H9 (cell line): Measurements from ENCODE around the gene KIFC3. TPM values are rescaled to one million over a fixed set of nuclear protein-coding genes. Genes with fewer than 3 reads are reported as not detected.

Source experiments
- DNase-seq: peaks from one replicate; pipeline ENCODE4 v3.0.0-alpha.2; 2017
- H2AFZ ChIP-seq: one replicate; pipeline ENCODE4 v1.6.1; 2013; ENCODE audit warnings: mild to moderate bottlenecking, low read length, control low read depth, moderate library complexity
- H2AK5ac ChIP-seq: 2 replicates; pipeline ENCODE4 v1.6.1; 2013; ENCODE audit warnings: low read length, control low read depth, mixed read lengths; ENCODE audit not compliant: insufficient read length
- H2BK120ac ChIP-seq: one replicate; pipeline ENCODE4 v1.6.1; 2013; ENCODE audit warnings: low read depth, mild to moderate bottlenecking, low read length, control low read depth, inconsistent platforms; ENCODE audit not compliant: poor library complexity, severe bottlenecking
- H2BK12ac ChIP-seq: 2 replicates; pipeline ENCODE4 v1.6.1; 2013; ENCODE audit warnings: low read length, control low read depth, mixed read lengths, low read depth; ENCODE audit not compliant: insufficient read length
- H2BK15ac ChIP-seq: 2 replicates; pipeline ENCODE4 v1.6.1; 2013; ENCODE audit warnings: low read depth, low read length, control low read depth
- H2BK20ac ChIP-seq: one replicate; pipeline ENCODE4 v1.6.1; 2013; ENCODE audit warnings: low read depth, mild to moderate bottlenecking, low read length, control low read depth, inconsistent platforms; ENCODE audit not compliant: poor library complexity, severe bottlenecking
- H2BK5ac ChIP-seq: 2 replicates; pipeline ENCODE4 v1.6.1; 2013; ENCODE audit warnings: low read length, control low read depth, mixed read lengths; ENCODE audit not compliant: insufficient read length
- H3K14ac ChIP-seq: 2 replicates; pipeline ENCODE4 v1.6.1; 2013; ENCODE audit warnings: low read length, control low read depth; ENCODE audit not compliant: insufficient read depth
- H3K18ac ChIP-seq: 2 replicates; pipeline ENCODE4 v1.6.1; 2013; ENCODE audit warnings: low read depth, mild to moderate bottlenecking, mixed read lengths, low read length, control low read depth; ENCODE audit not compliant: insufficient read length
- H3K23ac ChIP-seq: 2 replicates; pipeline ENCODE4 v1.6.1; 2013; ENCODE audit warnings: low read length, control low read depth, mixed read lengths, low read depth; ENCODE audit not compliant: insufficient read length
- H3K23me2 ChIP-seq: 2 replicates; pipeline ENCODE4 v1.6.1; 2013; ENCODE audit warnings: low read depth, mild to moderate bottlenecking, mixed read lengths, low read length, control low read depth; ENCODE audit not compliant: insufficient read length, poor library complexity, severe bottlenecking
- H3K27ac ChIP-seq: 2 replicates; pipeline ENCODE4 v1.5.1; 2013; ENCODE audit warnings: low read length, control low read depth, mixed read lengths, low read depth; ENCODE audit not compliant: insufficient read length
- H3K27me3 ChIP-seq: 2 replicates; pipeline ENCODE4 v1.6.1; 2013; ENCODE audit warnings: low read length, control low read depth, inconsistent platforms; ENCODE audit not compliant: insufficient read depth
- H3K4ac ChIP-seq: 2 replicates; pipeline ENCODE4 v1.6.1; 2013; ENCODE audit warnings: low read depth, mild to moderate bottlenecking, control low read depth, inconsistent platforms, low read length, moderate library complexity
- H3K4me1 ChIP-seq: 2 replicates; pipeline ENCODE4 v1.6.1; 2013; ENCODE audit warnings: low read length, control low read depth, inconsistent platforms; ENCODE audit not compliant: insufficient read depth
- H3K4me2 ChIP-seq: 2 replicates; pipeline ENCODE4 v1.6.1; 2013; ENCODE audit warnings: low read length, control low read depth, mixed read lengths; ENCODE audit not compliant: insufficient read length, insufficient read depth
- H3K56ac ChIP-seq: 2 replicates; pipeline ENCODE4 v1.6.1; 2013; ENCODE audit warnings: low read depth, mild to moderate bottlenecking, mixed read lengths, low read length, control low read depth; ENCODE audit not compliant: insufficient read length
- H3K79me1 ChIP-seq: 2 replicates; pipeline ENCODE4 v1.6.1; 2013; ENCODE audit warnings: low read depth, mild to moderate bottlenecking, moderate library complexity, low read length, control low read depth, inconsistent platforms; ENCODE audit not compliant: insufficient read depth, poor library complexity, severe bottlenecking
- H3K79me2 ChIP-seq: 2 replicates; pipeline ENCODE4 v1.6.1; 2013; ENCODE audit warnings: low read length, control low read depth, inconsistent platforms; ENCODE audit not compliant: insufficient read depth
- H3K9ac ChIP-seq: 2 replicates; pipeline ENCODE4 v1.6.1; 2013; ENCODE audit warnings: low read length, control low read depth, mixed read lengths; ENCODE audit not compliant: insufficient read length; ENCODE audit errors: extremely low read depth
- H3K9me3 ChIP-seq: one replicate; pipeline ENCODE4 v1.6.1; 2013; ENCODE audit warnings: low read depth, low read length, inconsistent platforms; ENCODE audit not compliant: control insufficient read depth
- H3T11ph ChIP-seq: one replicate; pipeline ENCODE4 v1.6.1; 2013; ENCODE audit warnings: mild to moderate bottlenecking, low read length, control low read depth, inconsistent platforms
- H4K20me1 ChIP-seq: one replicate; pipeline ENCODE4 v1.6.1; 2013; ENCODE audit not compliant: control insufficient read depth, insufficient read length, insufficient read depth
- H4K5ac ChIP-seq: 2 replicates; pipeline ENCODE4 v1.6.1; 2013; ENCODE audit warnings: low read depth, mild to moderate bottlenecking, mixed read lengths, low read length, control low read depth; ENCODE audit not compliant: insufficient read length
- H4K8ac ChIP-seq: replicated peaks from 2 replicates; pipeline ENCODE4 v1.6.1; 2013; ENCODE audit warnings: low read length, control low read depth, mixed read lengths, low read depth; ENCODE audit not compliant: insufficient read length
- H4K91ac ChIP-seq: 2 replicates; pipeline ENCODE4 v1.6.1; 2013; ENCODE audit warnings: low read depth, mild to moderate bottlenecking, moderate library complexity, mixed read lengths, low read length, control low read depth; ENCODE audit not compliant: insufficient read length
- H3K27ac Mint-ChIP-seq, 3 experiments: 2 replicates in 2 of 3; 3 replicates in 1 of 3; pipeline ENCODE4 v1.8.0; 2020 to 2021; ENCODE audit warnings: mixed read lengths in 3 of 3, mild to moderate bottlenecking in 1 of 3, moderate library complexity in 1 of 3
- H3K27me3 Mint-ChIP-seq: 2 replicates; pipeline ENCODE4 v1.8.0; 2021; ENCODE audit warnings: low read depth, mild to moderate bottlenecking, moderate library complexity, mixed read lengths
- H3K36me3 Mint-ChIP-seq, 3 experiments: 2 replicates in 2 of 3; 3 replicates in 1 of 3; pipeline ENCODE4 v1.8.0; 2020 to 2021; ENCODE audit warnings: low read depth in 3 of 3, mixed read lengths in 3 of 3; ENCODE audit not compliant: insufficient read depth in 1 of 3
- H3K4me1 Mint-ChIP-seq, 2 experiments: 2 replicates each; pipeline ENCODE4 v1.8.0; 2020; ENCODE audit warnings: mixed read lengths in 2 of 2
- H3K4me3 Mint-ChIP-seq, 2 experiments: 2 replicates in 1 of 2; 3 replicates in 1 of 2; pipeline ENCODE4 v1.8.0; 2020 to 2021; ENCODE audit warnings: mild to moderate bottlenecking in 2 of 2, mixed read lengths in 2 of 2, moderate library complexity in 1 of 2
- H3K9me3 Mint-ChIP-seq, 2 experiments: 2 replicates in 1 of 2; 3 replicates in 1 of 2; pipeline ENCODE4 v1.8.0; 2020; ENCODE audit warnings: mild to moderate bottlenecking in 2 of 2, mixed read lengths in 2 of 2, moderate library complexity in 1 of 2
- WGBS: extraction: QIAGEN DNeasy Blood & Tissue Kit; methylation state at CpG from one replicate; pipeline ENCODE4 v1.1.7; 2013; ENCODE audit warnings: missing lambda C conversion rate, low lambda C conversion rate, mixed read lengths; ENCODE audit not compliant: insufficient read length; ENCODE audit errors: extremely low coverage; 5-methylcytosine and 5-hydroxymethylcytosine counted together
- total RNA-seq: library from RNA; stranded (reverse); gene quantifications from 2 replicates; pipeline ENCODE4 v1.2.1, GENCODE V29; 2021
- TF ChIP-seq, protein P1 (sequence below): fragments of 200-600 bp; sonication (generic); conservative IDR thresholded peaks from 3 replicates; pipeline ENCODE4 v1.8.0; 2021; ENCODE audit warnings: antibody characterized with exemption, mild to moderate bottlenecking

Gene KIFC3
- total RNA-seq, 1 experiment from 2014 or later, result 5.0 TPM

DNA sequence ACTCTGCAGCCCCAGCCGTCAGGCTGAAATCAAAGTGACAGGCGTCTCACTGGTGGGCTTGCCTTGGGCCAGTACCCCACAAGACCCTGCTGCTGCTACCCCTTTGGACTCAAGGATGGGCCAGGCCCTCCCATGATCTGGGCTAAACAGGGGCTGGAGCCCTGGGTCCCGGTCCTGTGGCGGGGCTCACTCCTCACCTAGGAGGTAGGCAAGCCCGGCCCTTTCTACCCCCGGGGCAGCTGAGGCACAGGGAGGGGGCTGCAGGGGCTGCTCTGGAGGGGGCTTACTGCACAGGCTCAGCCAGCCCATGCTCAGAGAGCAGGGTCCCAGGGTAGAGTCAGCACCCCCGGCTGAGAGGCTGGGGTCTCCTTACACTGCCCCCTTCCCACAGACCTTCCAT is 43.2 kb downstream of the KIFC3 start:
- Histone ChIP-seq H3K4me1 (no peaks in the 10 kb centered on the region; the same call in 1 of the 2 replicates), H2BK5ac (no peak overlapping the region), H3T11ph (no peak overlapping the region), H2BK20ac (no peak overlapping the region), H3K9ac (no peak overlapping the region), H2AK5ac (no peak overlapping the region), H3K4ac (no peak overlapping the region), H4K5ac (no peak overlapping the region), H3K18ac (no peak overlapping the region), H2BK15ac (no peak overlapping the region), H3K9me3 (no peaks in the 10 kb centered on the region), H3K27me3 (no peaks in the 10 kb centered on the region), H4K20me1 (peaks cover 3% of the 10 kb centered on the region), H3K56ac (no peak overlapping the region), H3K23ac (no peak overlapping the region), H3K4me2 (no peak overlapping the region), H3K14ac (no peak overlapping the region), H3K23me2 (no peaks in the 10 kb centered on the region), H3K27ac (no peak overlapping the region), H2AFZ (no peak overlapping the region), H2BK120ac (no peak overlapping the region), H3K79me2 (no peaks in the 10 kb centered on the region), H4K91ac (no peak overlapping the region), H4K8ac (no peak overlapping the region), H2BK12ac (no peak overlapping the region), H3K79me1 (no peaks in the 10 kb centered on the region)
- Mint-ChIP-seq H3K27me3 (no peaks in the 10 kb centered on the region), H3K4me1 (peaks cover 6 to 18% of the 10 kb centered on the region in 2 experiments), H3K9me3 (no peaks in the 10 kb centered on the region), H3K36me3 (peaks cover 4 to 22% (median 20%) of the 10 kb centered on the region in 3 experiments; a peak in 6 of 7 replicates), H3K27ac (no peak overlapping the region), H3K4me3 (no peak overlapping the region)
- TF ChIP-seq, protein P1, sequence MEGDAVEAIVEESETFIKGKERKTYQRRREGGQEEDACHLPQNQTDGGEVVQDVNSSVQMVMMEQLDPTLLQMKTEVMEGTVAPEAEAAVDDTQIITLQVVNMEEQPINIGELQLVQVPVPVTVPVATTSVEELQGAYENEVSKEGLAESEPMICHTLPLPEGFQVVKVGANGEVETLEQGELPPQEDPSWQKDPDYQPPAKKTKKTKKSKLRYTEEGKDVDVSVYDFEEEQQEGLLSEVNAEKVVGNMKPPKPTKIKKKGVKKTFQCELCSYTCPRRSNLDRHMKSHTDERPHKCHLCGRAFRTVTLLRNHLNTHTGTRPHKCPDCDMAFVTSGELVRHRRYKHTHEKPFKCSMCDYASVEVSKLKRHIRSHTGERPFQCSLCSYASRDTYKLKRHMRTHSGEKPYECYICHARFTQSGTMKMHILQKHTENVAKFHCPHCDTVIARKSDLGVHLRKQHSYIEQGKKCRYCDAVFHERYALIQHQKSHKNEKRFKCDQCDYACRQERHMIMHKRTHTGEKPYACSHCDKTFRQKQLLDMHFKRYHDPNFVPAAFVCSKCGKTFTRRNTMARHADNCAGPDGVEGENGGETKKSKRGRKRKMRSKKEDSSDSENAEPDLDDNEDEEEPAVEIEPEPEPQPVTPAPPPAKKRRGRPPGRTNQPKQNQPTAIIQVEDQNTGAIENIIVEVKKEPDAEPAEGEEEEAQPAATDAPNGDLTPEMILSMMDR, result no peak
- WGBS, result no CpG with 5 or more reads among the region's 7 CpGs
- no peak for DNase-seq
